Gastrocnemius medialis (tissue), 4 donors: ENCODE results near the gene THSD7B.

Experiments used
- POLR2A ChIP-seq, 2 donors: fragments of 450-650 bp; IDR thresholded peaks; one replicate each; pipeline ENCODE4 v1.6.1; 2017; ENCODE audit warnings: antibody characterized with exemption in 2 of 2, mild to moderate bottlenecking in 2 of 2, moderate library complexity in 2 of 2
- TF ChIP-seq, protein P1 (sequence below), 5 experiments: fragments of 450-650 bp in 3 of 5; fragments of 200-600 bp in 2 of 5; sonication (generic) in 2 of 5; IDR thresholded peaks in 4 of 5; conservative IDR thresholded peaks in 1 of 5; 1 replicate in 4 of 5; 2 replicates in 1 of 5; pipeline ENCODE4 v1.5.1; 2016 to 2019; ENCODE audit warnings: antibody characterized with exemption in 5 of 5, mild to moderate bottlenecking in 3 of 5, moderate library complexity in 3 of 5

DNA sequence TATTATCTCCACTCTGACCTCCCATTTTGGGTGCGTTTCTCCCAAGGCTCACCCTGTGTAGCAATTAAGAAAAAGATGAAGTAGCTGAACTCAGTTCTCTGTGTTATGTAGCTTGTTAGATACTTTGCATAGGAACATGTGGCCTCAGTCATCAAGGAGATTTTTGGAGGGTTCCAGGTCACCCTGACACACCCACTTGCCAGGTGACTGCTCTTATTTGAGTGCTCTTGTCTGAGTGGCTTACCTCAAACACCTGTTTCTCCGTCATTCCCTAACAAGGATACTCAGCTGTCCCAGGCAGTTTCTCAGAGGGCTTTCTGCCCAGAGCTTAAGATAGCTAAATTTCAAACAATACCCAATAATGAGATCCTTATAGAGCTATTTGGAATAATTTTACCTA lies 621.7 kb downstream of the THSD7B start:
- no peak for TF ChIP-seq POLR2A (IDR thresholded peaks at IDR 0.05)
- TF ChIP-seq, protein P1, sequence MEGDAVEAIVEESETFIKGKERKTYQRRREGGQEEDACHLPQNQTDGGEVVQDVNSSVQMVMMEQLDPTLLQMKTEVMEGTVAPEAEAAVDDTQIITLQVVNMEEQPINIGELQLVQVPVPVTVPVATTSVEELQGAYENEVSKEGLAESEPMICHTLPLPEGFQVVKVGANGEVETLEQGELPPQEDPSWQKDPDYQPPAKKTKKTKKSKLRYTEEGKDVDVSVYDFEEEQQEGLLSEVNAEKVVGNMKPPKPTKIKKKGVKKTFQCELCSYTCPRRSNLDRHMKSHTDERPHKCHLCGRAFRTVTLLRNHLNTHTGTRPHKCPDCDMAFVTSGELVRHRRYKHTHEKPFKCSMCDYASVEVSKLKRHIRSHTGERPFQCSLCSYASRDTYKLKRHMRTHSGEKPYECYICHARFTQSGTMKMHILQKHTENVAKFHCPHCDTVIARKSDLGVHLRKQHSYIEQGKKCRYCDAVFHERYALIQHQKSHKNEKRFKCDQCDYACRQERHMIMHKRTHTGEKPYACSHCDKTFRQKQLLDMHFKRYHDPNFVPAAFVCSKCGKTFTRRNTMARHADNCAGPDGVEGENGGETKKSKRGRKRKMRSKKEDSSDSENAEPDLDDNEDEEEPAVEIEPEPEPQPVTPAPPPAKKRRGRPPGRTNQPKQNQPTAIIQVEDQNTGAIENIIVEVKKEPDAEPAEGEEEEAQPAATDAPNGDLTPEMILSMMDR (IDR thresholded peaks at IDR 0.05 in 4 of 5, conservative IDR thresholded peaks at IDR 0.05 in 1 of 5): no peak
